H9 (cell line): Measurements from ENCODE around the gene PRKAG2. TPM values are rescaled to one million over a fixed set of nuclear protein-coding genes. Genes with fewer than 3 reads are reported as not detected.

Experiments used
- DNase-seq: peaks from one replicate; pipeline ENCODE4 v3.0.0-alpha.2; 2017
- H2AFZ ChIP-seq: one replicate; pipeline ENCODE4 v1.6.1; 2013; ENCODE audit warnings: mild to moderate bottlenecking, low read length, control low read depth, moderate library complexity
- H2AK5ac ChIP-seq: 2 replicates; pipeline ENCODE4 v1.6.1; 2013; ENCODE audit warnings: low read length, control low read depth, mixed read lengths; ENCODE audit not compliant: insufficient read length
- H2BK120ac ChIP-seq: one replicate; pipeline ENCODE4 v1.6.1; 2013; ENCODE audit warnings: low read depth, mild to moderate bottlenecking, low read length, control low read depth, inconsistent platforms; ENCODE audit not compliant: poor library complexity, severe bottlenecking
- H2BK12ac ChIP-seq: 2 replicates; pipeline ENCODE4 v1.6.1; 2013; ENCODE audit warnings: low read length, control low read depth, mixed read lengths, low read depth; ENCODE audit not compliant: insufficient read length
- H2BK15ac ChIP-seq: 2 replicates; pipeline ENCODE4 v1.6.1; 2013; ENCODE audit warnings: low read depth, low read length, control low read depth
- H2BK20ac ChIP-seq: one replicate; pipeline ENCODE4 v1.6.1; 2013; ENCODE audit warnings: low read depth, mild to moderate bottlenecking, low read length, control low read depth, inconsistent platforms; ENCODE audit not compliant: poor library complexity, severe bottlenecking
- H2BK5ac ChIP-seq: 2 replicates; pipeline ENCODE4 v1.6.1; 2013; ENCODE audit warnings: low read length, control low read depth, mixed read lengths; ENCODE audit not compliant: insufficient read length
- H3K14ac ChIP-seq: 2 replicates; pipeline ENCODE4 v1.6.1; 2013; ENCODE audit warnings: low read length, control low read depth; ENCODE audit not compliant: insufficient read depth
- H3K18ac ChIP-seq: 2 replicates; pipeline ENCODE4 v1.6.1; 2013; ENCODE audit warnings: low read depth, mild to moderate bottlenecking, mixed read lengths, low read length, control low read depth; ENCODE audit not compliant: insufficient read length
- H3K23ac ChIP-seq: 2 replicates; pipeline ENCODE4 v1.6.1; 2013; ENCODE audit warnings: low read length, control low read depth, mixed read lengths, low read depth; ENCODE audit not compliant: insufficient read length
- H3K23me2 ChIP-seq: 2 replicates; pipeline ENCODE4 v1.6.1; 2013; ENCODE audit warnings: low read depth, mild to moderate bottlenecking, mixed read lengths, low read length, control low read depth; ENCODE audit not compliant: insufficient read length, poor library complexity, severe bottlenecking
- H3K27ac ChIP-seq: 2 replicates; pipeline ENCODE4 v1.5.1; 2013; ENCODE audit warnings: low read length, control low read depth, mixed read lengths, low read depth; ENCODE audit not compliant: insufficient read length
- H3K27me3 ChIP-seq: 2 replicates; pipeline ENCODE4 v1.6.1; 2013; ENCODE audit warnings: low read length, control low read depth, inconsistent platforms; ENCODE audit not compliant: insufficient read depth
- H3K4ac ChIP-seq: 2 replicates; pipeline ENCODE4 v1.6.1; 2013; ENCODE audit warnings: low read depth, mild to moderate bottlenecking, control low read depth, inconsistent platforms, low read length, moderate library complexity
- H3K4me1 ChIP-seq: 2 replicates; pipeline ENCODE4 v1.6.1; 2013; ENCODE audit warnings: low read length, control low read depth, inconsistent platforms; ENCODE audit not compliant: insufficient read depth
- H3K4me2 ChIP-seq: 2 replicates; pipeline ENCODE4 v1.6.1; 2013; ENCODE audit warnings: low read length, control low read depth, mixed read lengths; ENCODE audit not compliant: insufficient read length, insufficient read depth
- H3K56ac ChIP-seq: 2 replicates; pipeline ENCODE4 v1.6.1; 2013; ENCODE audit warnings: low read depth, mild to moderate bottlenecking, mixed read lengths, low read length, control low read depth; ENCODE audit not compliant: insufficient read length
- H3K79me1 ChIP-seq: 2 replicates; pipeline ENCODE4 v1.6.1; 2013; ENCODE audit warnings: low read depth, mild to moderate bottlenecking, moderate library complexity, low read length, control low read depth, inconsistent platforms; ENCODE audit not compliant: insufficient read depth, poor library complexity, severe bottlenecking
- H3K79me2 ChIP-seq: 2 replicates; pipeline ENCODE4 v1.6.1; 2013; ENCODE audit warnings: low read length, control low read depth, inconsistent platforms; ENCODE audit not compliant: insufficient read depth
- H3K9ac ChIP-seq: 2 replicates; pipeline ENCODE4 v1.6.1; 2013; ENCODE audit warnings: low read length, control low read depth, mixed read lengths; ENCODE audit not compliant: insufficient read length; ENCODE audit errors: extremely low read depth
- H3K9me3 ChIP-seq: one replicate; pipeline ENCODE4 v1.6.1; 2013; ENCODE audit warnings: low read depth, low read length, inconsistent platforms; ENCODE audit not compliant: control insufficient read depth
- H3T11ph ChIP-seq: one replicate; pipeline ENCODE4 v1.6.1; 2013; ENCODE audit warnings: mild to moderate bottlenecking, low read length, control low read depth, inconsistent platforms
- H4K20me1 ChIP-seq: one replicate; pipeline ENCODE4 v1.6.1; 2013; ENCODE audit not compliant: control insufficient read depth, insufficient read length, insufficient read depth
- H4K5ac ChIP-seq: 2 replicates; pipeline ENCODE4 v1.6.1; 2013; ENCODE audit warnings: low read depth, mild to moderate bottlenecking, mixed read lengths, low read length, control low read depth; ENCODE audit not compliant: insufficient read length
- H4K8ac ChIP-seq: replicated peaks from 2 replicates; pipeline ENCODE4 v1.6.1; 2013; ENCODE audit warnings: low read length, control low read depth, mixed read lengths, low read depth; ENCODE audit not compliant: insufficient read length
- H4K91ac ChIP-seq: 2 replicates; pipeline ENCODE4 v1.6.1; 2013; ENCODE audit warnings: low read depth, mild to moderate bottlenecking, moderate library complexity, mixed read lengths, low read length, control low read depth; ENCODE audit not compliant: insufficient read length
- H3K27ac Mint-ChIP-seq, 3 experiments: 2 replicates in 2 of 3; 3 replicates in 1 of 3; pipeline ENCODE4 v1.8.0; 2020 to 2021; ENCODE audit warnings: mixed read lengths in 3 of 3, mild to moderate bottlenecking in 1 of 3, moderate library complexity in 1 of 3
- H3K27me3 Mint-ChIP-seq: 2 replicates; pipeline ENCODE4 v1.8.0; 2021; ENCODE audit warnings: low read depth, mild to moderate bottlenecking, moderate library complexity, mixed read lengths
- H3K36me3 Mint-ChIP-seq, 3 experiments: 2 replicates in 2 of 3; 3 replicates in 1 of 3; pipeline ENCODE4 v1.8.0; 2020 to 2021; ENCODE audit warnings: low read depth in 3 of 3, mixed read lengths in 3 of 3; ENCODE audit not compliant: insufficient read depth in 1 of 3
- H3K4me1 Mint-ChIP-seq, 2 experiments: 2 replicates each; pipeline ENCODE4 v1.8.0; 2020; ENCODE audit warnings: mixed read lengths in 2 of 2
- H3K4me3 Mint-ChIP-seq, 2 experiments: 2 replicates in 1 of 2; 3 replicates in 1 of 2; pipeline ENCODE4 v1.8.0; 2020 to 2021; ENCODE audit warnings: mild to moderate bottlenecking in 2 of 2, mixed read lengths in 2 of 2, moderate library complexity in 1 of 2
- H3K9me3 Mint-ChIP-seq, 2 experiments: 2 replicates in 1 of 2; 3 replicates in 1 of 2; pipeline ENCODE4 v1.8.0; 2020; ENCODE audit warnings: mild to moderate bottlenecking in 2 of 2, mixed read lengths in 2 of 2, moderate library complexity in 1 of 2
- CTCF ChIP-seq: fragments of 200-600 bp; sonication (generic); conservative IDR thresholded peaks from 3 replicates; pipeline ENCODE4 v1.8.0; 2021; ENCODE audit warnings: antibody characterized with exemption, mild to moderate bottlenecking
- WGBS: extraction: QIAGEN DNeasy Blood & Tissue Kit; methylation state at CpG from one replicate; pipeline ENCODE4 v1.1.7; 2013; ENCODE audit warnings: missing lambda C conversion rate, low lambda C conversion rate, mixed read lengths; ENCODE audit not compliant: insufficient read length; ENCODE audit errors: extremely low coverage; 5-methylcytosine and 5-hydroxymethylcytosine counted together
- total RNA-seq: library from RNA; stranded (reverse); gene quantifications from 2 replicates; pipeline ENCODE4 v1.2.1, GENCODE V29; 2021

PRKAG2 gene
- total RNA-seq, 1 experiment from 2014 or later: 11.8 TPM

DNA sequence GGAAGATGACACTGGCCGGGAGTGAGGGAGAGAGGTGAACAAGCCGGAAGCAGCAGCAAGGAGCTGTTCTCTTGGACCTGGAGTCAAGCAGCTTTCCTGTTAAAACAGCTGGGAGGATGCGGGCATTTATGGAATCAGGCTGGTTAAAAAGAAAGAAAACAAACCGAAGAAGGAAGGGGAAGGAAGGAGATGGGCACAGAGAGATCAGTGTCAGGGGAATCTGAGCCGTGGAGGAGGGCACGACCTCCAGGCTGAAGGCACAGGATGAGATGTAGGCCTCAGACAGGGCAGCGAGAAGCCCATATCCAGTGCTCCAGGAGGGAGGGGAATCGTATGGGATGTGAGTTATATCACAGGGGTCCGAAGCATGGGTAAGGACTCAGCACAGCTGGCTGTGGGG is 251.3 kb downstream of the PRKAG2 start:
- H2AFZ ChIP-seq: no peak overlapping the region
- no CpG with 5 or more reads among the region's 9 CpGs for WGBS
- no peak overlapping the region; a peak in 1 of 7 replicates for H3K27ac Mint-ChIP-seq
- H3K79me1 ChIP-seq: peaks cover 3% of the 10 kb centered on the region
- no peak for DNase-seq
- no peak overlapping the region for H2BK120ac ChIP-seq
- H4K91ac ChIP-seq: no peak overlapping the region
- H3K36me3 Mint-ChIP-seq: no peaks in the 10 kb centered on the region
- no peak overlapping the region for H3K56ac ChIP-seq
- peaks cover 2% of the 10 kb centered on the region; the same call in 1 of the 2 replicates for H3K4me1 ChIP-seq
- H3K14ac ChIP-seq: no peak overlapping the region
- H3K4ac ChIP-seq: no peak overlapping the region
- no peaks in the 10 kb centered on the region for H4K20me1 ChIP-seq
- H3K27me3 ChIP-seq: peaks cover 3% of the 10 kb centered on the region; the same call in 1 of the 2 replicates
- H2BK5ac ChIP-seq: no peak overlapping the region
- H3K27me3 Mint-ChIP-seq: peaks cover 22% of the 10 kb centered on the region
- no peak overlapping the region for H2BK20ac ChIP-seq
- H3K23ac ChIP-seq: no peak overlapping the region
- peaks cover 36 to 38% of the 10 kb centered on the region in 2 experiments for H3K4me1 Mint-ChIP-seq
- TF ChIP-seq CTCF: no peak
- H3K9ac ChIP-seq: no peak overlapping the region
- H4K8ac ChIP-seq: no peak overlapping the region
- no peak overlapping the region for H4K5ac ChIP-seq
- no peak overlapping the region for H2BK15ac ChIP-seq
- no peak overlapping the region for H3K4me3 Mint-ChIP-seq
- H3K23me2 ChIP-seq: no peaks in the 10 kb centered on the region
- no peaks in the 10 kb centered on the region for H3K9me3 Mint-ChIP-seq
- no peak overlapping the region for H3K27ac ChIP-seq
- no peak overlapping the region for H3T11ph ChIP-seq
- no peak overlapping the region for H2BK12ac ChIP-seq
- H3K9me3 ChIP-seq: no peaks in the 10 kb centered on the region
- H3K4me2 ChIP-seq: no peak overlapping the region
- H3K18ac ChIP-seq: no peak overlapping the region
- no peaks in the 10 kb centered on the region for H3K79me2 ChIP-seq
- H2AK5ac ChIP-seq: no peak overlapping the region
